ENCODE data around the gene CCDC183. TPM values are rescaled to one million over a fixed set of nuclear protein-coding genes. Genes with fewer than 3 reads are reported as not detected.

CCDC183 gene
- total and polyA plus RNA-seq, 4 donors, result 0.20 to 1.8 (median 1.0) TPM

DNA sequence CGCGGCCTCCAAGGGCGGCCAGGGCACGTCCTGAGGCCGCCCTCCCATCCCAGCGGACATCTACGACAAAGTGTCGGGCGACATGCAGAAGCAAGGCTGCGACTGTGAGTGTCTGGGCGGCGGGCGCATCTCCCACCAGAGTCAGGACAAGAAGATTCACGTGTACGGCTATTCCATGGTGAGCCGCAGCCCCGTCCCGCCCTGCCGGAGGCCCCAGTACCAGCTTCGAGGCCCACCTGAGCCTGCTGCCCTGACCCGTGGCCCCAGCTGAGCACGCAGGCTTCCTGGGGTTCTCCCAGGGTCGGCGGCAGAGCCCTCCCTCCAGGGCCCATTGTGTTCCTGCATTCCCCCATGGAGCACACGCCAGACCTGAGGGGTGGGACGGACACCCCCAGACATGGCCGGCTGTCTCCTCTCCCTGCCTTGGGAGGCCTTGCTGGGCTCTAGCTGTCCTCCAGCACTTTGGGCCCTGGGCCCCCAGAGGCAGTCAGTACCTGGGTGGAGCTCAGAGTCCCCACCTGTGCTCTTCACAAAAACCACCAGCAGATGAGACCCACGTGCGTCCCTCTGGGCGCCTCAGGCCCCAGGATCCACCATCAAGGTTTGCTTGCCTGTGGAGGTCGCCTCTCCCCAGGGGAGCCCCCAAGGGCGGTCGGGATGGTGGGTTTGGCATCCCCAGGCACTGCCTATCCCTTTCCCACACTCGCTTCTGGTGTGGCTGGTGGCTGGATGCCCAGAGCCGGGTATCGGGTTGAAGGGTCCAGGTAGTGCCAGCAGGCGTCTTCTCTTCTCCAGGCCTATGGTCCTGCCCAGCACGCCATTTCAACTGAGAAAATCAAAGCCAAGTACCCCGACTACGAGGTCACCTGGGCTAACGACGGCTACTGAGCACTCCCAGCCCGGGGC lies 54.1 kb downstream of the CCDC183 start:
- H3K4me1 ChIP-seq (ENCODE audit: control insufficient read depth in 4 of 4, insufficient read depth in 4 of 4, low read length in 3 of 4), result peaks cover 18 to 50% (median 39%) of the 10 kb centered on the region in 4 donors
- DNase-seq (ENCODE audit: low spot score), result no peak
- H3K36me3 ChIP-seq (ENCODE audit: control insufficient read depth in 4 of 4, insufficient read depth in 3 of 4, low read depth in 1 of 4, low read length in 3 of 4), result peaks cover 0 to 4% (median 0%) of the 10 kb centered on the region in 4 donors
- TF ChIP-seq HNF4G (IDR thresholded peaks at IDR 0.05) (no peak), MAX (IDR thresholded peaks at IDR 0.05) (no peak)
- TF ChIP-seq, protein P1, sequence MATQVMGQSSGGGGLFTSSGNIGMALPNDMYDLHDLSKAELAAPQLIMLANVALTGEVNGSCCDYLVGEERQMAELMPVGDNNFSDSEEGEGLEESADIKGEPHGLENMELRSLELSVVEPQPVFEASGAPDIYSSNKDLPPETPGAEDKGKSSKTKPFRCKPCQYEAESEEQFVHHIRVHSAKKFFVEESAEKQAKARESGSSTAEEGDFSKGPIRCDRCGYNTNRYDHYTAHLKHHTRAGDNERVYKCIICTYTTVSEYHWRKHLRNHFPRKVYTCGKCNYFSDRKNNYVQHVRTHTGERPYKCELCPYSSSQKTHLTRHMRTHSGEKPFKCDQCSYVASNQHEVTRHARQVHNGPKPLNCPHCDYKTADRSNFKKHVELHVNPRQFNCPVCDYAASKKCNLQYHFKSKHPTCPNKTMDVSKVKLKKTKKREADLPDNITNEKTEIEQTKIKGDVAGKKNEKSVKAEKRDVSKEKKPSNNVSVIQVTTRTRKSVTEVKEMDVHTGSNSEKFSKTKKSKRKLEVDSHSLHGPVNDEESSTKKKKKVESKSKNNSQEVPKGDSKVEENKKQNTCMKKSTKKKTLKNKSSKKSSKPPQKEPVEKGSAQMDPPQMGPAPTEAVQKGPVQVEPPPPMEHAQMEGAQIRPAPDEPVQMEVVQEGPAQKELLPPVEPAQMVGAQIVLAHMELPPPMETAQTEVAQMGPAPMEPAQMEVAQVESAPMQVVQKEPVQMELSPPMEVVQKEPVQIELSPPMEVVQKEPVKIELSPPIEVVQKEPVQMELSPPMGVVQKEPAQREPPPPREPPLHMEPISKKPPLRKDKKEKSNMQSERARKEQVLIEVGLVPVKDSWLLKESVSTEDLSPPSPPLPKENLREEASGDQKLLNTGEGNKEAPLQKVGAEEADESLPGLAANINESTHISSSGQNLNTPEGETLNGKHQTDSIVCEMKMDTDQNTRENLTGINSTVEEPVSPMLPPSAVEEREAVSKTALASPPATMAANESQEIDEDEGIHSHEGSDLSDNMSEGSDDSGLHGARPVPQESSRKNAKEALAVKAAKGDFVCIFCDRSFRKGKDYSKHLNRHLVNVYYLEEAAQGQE (IDR thresholded peaks at IDR 0.05), result no peak
- WGBS, result 50% methylated on average over 43 of the region's 43 CpGs
- H3K9ac ChIP-seq (ENCODE audit: low read depth in 1 of 2, low read length in 2 of 2), result peak overlapping the region; percentile 4 to 23
- peak overlapping the region in 2 of 3 donors; percentile 65 to 92 for H3K4me3 ChIP-seq (ENCODE audit: low read depth in 1 of 3, low read length in 3 of 3)
- peaks cover 0 to 3% (median 0%) of the 10 kb centered on the region in 4 donors for H3K9me3 ChIP-seq (ENCODE audit: control insufficient read depth in 4 of 4, low read length in 3 of 4)
- no peaks in the 10 kb centered on the region for H3K27me3 ChIP-seq (ENCODE audit: control insufficient read depth in 4 of 4, insufficient read depth in 4 of 4, low read length in 3 of 4)
- H3K27ac ChIP-seq (ENCODE audit: low read depth in 1 of 2, low read length in 2 of 2), result peak overlapping the region; percentile 83 to 91

- no peak for TF ChIP-seq HNF4A (conservative IDR thresholded peaks at IDR 0.05)
- no peak for TF ChIP-seq SP1 (IDR thresholded peaks at IDR 0.05)
- no peak for TF ChIP-seq HNF4G (IDR thresholded peaks at IDR 0.05)
- TF ChIP-seq CTCF (IDR thresholded peaks at IDR 0.05; ENCODE audit: low read depth, low read length, missing input control), result no peak
- TF ChIP-seq MAX (IDR thresholded peaks at IDR 0.05), result no peak
- TF ChIP-seq YY1 (IDR thresholded peaks at IDR 0.05), result no peak
- Histone ChIP-seq H3K27ac (ENCODE audit: low read depth in 1 of 2, low read length in 2 of 2) (peak overlapping the region; percentile 77 to 83), H3K27me3 (ENCODE audit: control insufficient read depth in 4 of 4, insufficient read depth in 4 of 4, low read length in 3 of 4) (no peaks in the 10 kb centered on the region), H3K9ac (ENCODE audit: low read depth in 1 of 2, low read length in 2 of 2) (peak overlapping the region; percentile 9 to 21), H3K36me3 (ENCODE audit: control insufficient read depth in 4 of 4, insufficient read depth in 3 of 4, low read depth in 1 of 4, low read length in 3 of 4) (peaks cover 0 to 4% (median 0%) of the 10 kb centered on the region in 4 donors), H3K9me3 (ENCODE audit: control insufficient read depth in 4 of 4, low read length in 3 of 4) (peaks cover 0 to 3% (median 0%) of the 10 kb centered on the region in 4 donors), H3K4me1 (ENCODE audit: control insufficient read depth in 4 of 4, insufficient read depth in 4 of 4, low read length in 3 of 4) (peaks cover 18 to 56% (median 38%) of the 10 kb centered on the region in 4 donors), H3K4me3 (ENCODE audit: low read depth in 1 of 3, low read length in 3 of 3) (no peak overlapping the region)
- DNase-seq (ENCODE audit: low spot score), result no peak
- 73% methylated on average over 23 of the region's 23 CpGs for WGBS
Measured at GRCh38 chr9:136850866-136851775, 55.0 kb downstream of the CCDC183 start.
